ENCODE measurements around the gene ODAPH.

The ODAPH gene

GRCh38 chr4:75545526-75545925 is 10.3 kb upstream of the ODAPH start:
- no peak for DNase-seq

GRCh38 chr4:75547647-75548387 is 8.0 kb upstream of the ODAPH start:
- DNase-seq: no peak

GRCh38 chr4:75549019-75549418 is 6.8 kb upstream of the ODAPH start:
- DNase-seq: no peak

GRCh38 chr4:75552452-75552851 is 3.4 kb upstream of the ODAPH start:
- DNase-seq: no peak

- no peak for DNase-seq
These were observed 1.8 kb downstream of the ODAPH start for GRCh38 chr4:75557696-75558095.

- no peak for DNase-seq
These were observed 5.9 kb downstream of the ODAPH start for GRCh38 chr4:75561789-75562188.

GRCh38 chr4:75564023-75564422 is 8.2 kb downstream of the ODAPH start:
- no peak for DNase-seq

- DNase-seq: no peak
These were observed 9.6 kb downstream of the ODAPH start for GRCh38 chr4:75565481-75565880.

- no peak for DNase-seq
These were observed 11.0 kb downstream of the ODAPH start for GRCh38 chr4:75566911-75567310.

GRCh38 chr4:75567725-75568124 is 11.9 kb downstream of the ODAPH start:
- no peak for DNase-seq

- DNase-seq: no peak
These were observed 28.2 kb downstream of the ODAPH start for GRCh38 chr4:75584067-75584466.

- DNase-seq: no peak
These were observed 37.5 kb downstream of the ODAPH start for GRCh38 chr4:75593393-75593792.

- no peak for DNase-seq
These were observed 40.2 kb downstream of the ODAPH start for GRCh38 chr4:75596061-75596460.

- DNase-seq: no peak
These were observed 42.5 kb downstream of the ODAPH start for GRCh38 chr4:75598390-75598789.

- no peak for DNase-seq
These were observed 43.8 kb downstream of the ODAPH start for GRCh38 chr4:75599647-75600046.

- DNase-seq: no peak
These were observed 50.1 kb downstream of the ODAPH start for GRCh38 chr4:75605928-75606327.

- DNase-seq: no peak
These were observed 56.4 kb downstream of the ODAPH start for GRCh38 chr4:75612306-75612705.
